C4-2B (cell line): ENCODE data around the gene DAB1.

Experiments
- CTCF ChIP-seq: fragments of 450-650 bp; conservative IDR thresholded peaks from 2 replicates; pipeline ENCODE4 v1.5.1; 2017; ENCODE audit warnings: mild to moderate bottlenecking
- ZFX ChIP-seq: fragments of 450-650 bp; IDR thresholded peaks from 2 replicates; pipeline ENCODE4 v1.6.1; 2017

DNA sequence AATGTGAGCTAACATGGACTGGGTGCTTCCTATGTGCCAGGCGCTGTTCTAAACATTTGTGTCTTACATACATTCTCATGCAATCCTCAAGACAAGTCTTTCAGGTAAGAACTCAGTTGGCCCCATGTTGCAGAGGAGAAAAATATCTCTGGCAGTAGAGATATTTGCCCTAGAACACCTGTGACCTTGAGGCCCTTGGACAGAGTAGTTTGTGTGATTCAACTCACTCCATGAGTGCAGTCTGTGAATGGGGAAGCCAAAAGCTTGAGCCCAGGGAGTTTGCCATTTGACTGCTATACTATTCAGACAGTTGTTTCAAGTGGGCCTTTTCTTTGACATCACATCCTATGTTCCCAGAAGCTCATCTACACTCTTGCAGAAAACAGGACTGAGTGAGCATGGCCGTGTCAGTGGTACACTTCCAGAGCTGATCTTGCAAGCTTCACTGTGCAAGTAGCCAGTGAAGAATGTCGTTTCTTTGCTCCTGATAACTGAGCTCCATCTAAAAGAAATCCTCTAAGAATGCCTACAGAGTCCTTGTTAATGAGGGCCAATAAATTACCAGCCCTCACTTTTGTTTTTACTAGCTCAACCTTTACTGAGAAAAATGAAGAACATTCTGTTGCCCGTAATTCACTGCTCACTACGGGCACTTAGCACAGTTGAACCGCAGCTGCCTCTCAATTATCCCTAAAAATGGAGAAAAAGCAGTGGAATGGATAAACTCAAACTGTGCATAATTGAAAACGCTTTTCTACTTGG is 359.3 kb downstream of the DAB1 start:
- TF ChIP-seq CTCF (no peak), ZFX (no peak)
